Measurements from ENCODE around the gene RPS19. TPM values are rescaled to one million over a fixed set of nuclear protein-coding genes. Genes with fewer than 3 reads are reported as not detected.

Gene RPS19
- total RNA-seq, 1 experiment from 2014 or later = 3,152 TPM

- Mint-ChIP-seq H3K4me3 (peak overlapping the region; percentile 14), H3K9me3 (no peaks in the 10 kb centered on the region), H3K27ac (peak overlapping the region; percentile 58), H3K36me3 (peaks cover 3% of the 10 kb centered on the region), H3K27me3 (ENCODE audit: low read depth) (peaks cover 11% of the 10 kb centered on the region), H3K4me1 (peaks cover 40% of the 10 kb centered on the region)
- DNase-seq (ENCODE audit: low spot score) (no peak), ATAC-seq (no peak)
- TF ChIP-seq ZNF317 (CRISPR knock-in tag; IDR thresholded peaks at IDR 0.05; ENCODE audit: borderline replicate concordance, low read depth) = no peak
- TF ChIP-seq IRF2 (CRISPR knock-in tag; IDR thresholded peaks at IDR 0.05; ENCODE audit: borderline replicate concordance, low read depth) = no peak
- TF ChIP-seq ZSCAN18 (CRISPR knock-in tag; IDR thresholded peaks at IDR 0.05) = no peak
- TF ChIP-seq HMGA2 (CRISPR knock-in tag; IDR thresholded peaks at IDR 0.05) = no peak
- no peak for TF ChIP-seq E2F4 (CRISPR knock-in tag; IDR thresholded peaks at IDR 0.05; ENCODE audit: borderline replicate concordance, low read depth)
- TF ChIP-seq EMX1 (CRISPR knock-in tag; IDR thresholded peaks at IDR 0.05) = no peak
- TF ChIP-seq CBFB (CRISPR knock-in tag; IDR thresholded peaks at IDR 0.05; ENCODE audit: low read depth) = no peak
- TF ChIP-seq ZBTB21 (CRISPR knock-in tag; IDR thresholded peaks at IDR 0.05; ENCODE audit: borderline replicate concordance) = no peak
- no peak for TF ChIP-seq SP1 (CRISPR knock-in tag; conservative IDR thresholded peaks at IDR 0.05)
- TF ChIP-seq ZNF138 (CRISPR knock-in tag; conservative IDR thresholded peaks at IDR 0.05) = no peak
- no peak for TF ChIP-seq TCF7 (CRISPR knock-in tag; IDR thresholded peaks at IDR 0.05; ENCODE audit: low read depth)
- no peak for TF ChIP-seq NFE2L1 (CRISPR knock-in tag; IDR thresholded peaks at IDR 0.05)
- TF ChIP-seq NR1H2 (CRISPR knock-in tag; IDR thresholded peaks at IDR 0.05) = no peak
- no peak for TF ChIP-seq HMGXB4 (CRISPR knock-in tag; IDR thresholded peaks at IDR 0.05)
- no peak for TF ChIP-seq NR2C2 (CRISPR knock-in tag; IDR thresholded peaks at IDR 0.05)
- TF ChIP-seq PRDM15 (CRISPR knock-in tag; IDR thresholded peaks at IDR 0.05) = no peak
- no peak for TF ChIP-seq OVOL2 (CRISPR knock-in tag; IDR thresholded peaks at IDR 0.05; ENCODE audit: borderline replicate concordance)
- TF ChIP-seq ZNF671 (CRISPR knock-in tag; IDR thresholded peaks at IDR 0.05) = no peak
- no peak for TF ChIP-seq TEAD1 (CRISPR knock-in tag; IDR thresholded peaks at IDR 0.05)
- POLR2A ChIA-PET = interaction anchor here (0.6 to 1.6 kb wide), 2 partner anchors 14 kb away, joined by 3 to 9 read pairs; no protein-coding TSS in a partner anchor
- CTCF ChIA-PET = interaction anchor here (0.7 to 3.3 kb wide), 11 partner anchors 9 to 94 kb away, joined by 3 to 23 read pairs (median 4); partner anchors contain the start of gene RABAC1
Measured at GRCh38 chr19:41886761-41887710, 27.0 kb downstream of the RPS19 start.
